HEK293 (cell line): Measurements from ENCODE around the gene HNRNPH2.

Experiments used
- CTCF ChIA-PET: fragments of 350-600 bp; formaldehyde crosslinking; extraction: SDS; loops from one replicate; lab custom pipeline; 2021; ENCODE audit warnings: antibody characterized with exemption; lab: Yijun Ruan, JAX
- POLR2A ChIA-PET: fragments of 300-600 bp; formaldehyde crosslinking; extraction: SDS; loops from one replicate; lab custom pipeline; 2020; ENCODE audit warnings: antibody characterized with exemption, inconsistent platforms; lab: Yijun Ruan, JAX
- H3K27ac ChIP-seq: fragments of 200-500 bp; sonication (Bioruptor generic); 2 replicates; pipeline ENCODE4 v1.5.1; 2014; ENCODE audit warnings: low read depth, low read length, control low read depth, inconsistent platforms; ENCODE audit errors: extremely low read depth
- H3K36me3 ChIP-seq, 2 experiments: fragments of 200-500 bp in 1 of 2; sonication (Bioruptor generic) in 1 of 2; 1 replicate in 1 of 2; 2 replicates in 1 of 2; pipeline ENCODE4 v1.5.1; 2014 to 2017; ENCODE audit warnings: inconsistent platforms in 2 of 2, low read length in 2 of 2; ENCODE audit not compliant: control insufficient read depth in 2 of 2, insufficient read depth in 1 of 2
- H3K4me1 ChIP-seq: fragments of 200-500 bp; sonication (Bioruptor generic); 2 replicates; pipeline ENCODE4 v1.5.1; 2014; ENCODE audit warnings: mild to moderate bottlenecking, low read length, inconsistent platforms; ENCODE audit not compliant: control insufficient read depth, insufficient read depth
- H3K4me3 ChIP-seq: 2 replicates; pipeline ENCODE4 v1.5.1; 2011; ENCODE audit warnings: low read depth, mild to moderate bottlenecking, control low read depth, low read length, moderate library complexity
- H3K9me3 ChIP-seq: fragments of 200-500 bp; sonication (Bioruptor generic); 2 replicates; pipeline ENCODE4 v1.5.1; 2014; ENCODE audit warnings: low read depth, low read length, inconsistent platforms; ENCODE audit not compliant: control insufficient read depth, insufficient read depth
- KLF10 ChIP-seq: fragments of 450-650 bp; IDR thresholded peaks from 2 replicates; pipeline ENCODE4 v1.5.1; 2018; ENCODE audit warnings: missing biosample characterization, mild to moderate bottlenecking, missing genetic modification characterization
- PRDM6 ChIP-seq: fragments of 450-650 bp; formaldehyde crosslinking; IDR thresholded peaks from 2 replicates; pipeline ENCODE4 v1.5.1; 2017; ENCODE audit warnings: missing biosample characterization, missing genetic modification characterization
- REST ChIP-seq: fragments of 450-650 bp; formaldehyde crosslinking; IDR thresholded peaks from 2 replicates; pipeline ENCODE4 v1.5.1; 2016; ENCODE audit warnings: missing biosample characterization, missing genetic modification characterization
- SCRT1 ChIP-seq: fragments of 450-650 bp; formaldehyde crosslinking; IDR thresholded peaks from 2 replicates; pipeline ENCODE4 v1.5.1; 2016; ENCODE audit warnings: missing biosample characterization, missing genetic modification characterization, borderline replicate concordance
- TCF7L2 ChIP-seq: IDR thresholded peaks from 2 replicates; pipeline ENCODE4 v1.6.1; 2011; ENCODE audit warnings: low read depth, mild to moderate bottlenecking, inconsistent platforms, low read length, moderate library complexity, borderline replicate concordance
- YY1 ChIP-seq: fragments of 450-650 bp; formaldehyde crosslinking; IDR thresholded peaks from 2 replicates; pipeline ENCODE4 v1.5.1; 2018; ENCODE audit warnings: missing biosample characterization, missing genetic modification characterization
- ZBTB17 ChIP-seq: fragments of 450-650 bp; formaldehyde crosslinking; IDR thresholded peaks from 2 replicates; pipeline ENCODE4 v1.5.1; 2016; ENCODE audit warnings: missing biosample characterization, missing genetic modification characterization
- ZNF114 ChIP-seq: fragments of 450-650 bp; formaldehyde crosslinking; IDR thresholded peaks from 2 replicates; pipeline ENCODE4 v1.5.0; 2017; ENCODE audit warnings: missing biosample characterization, missing genetic modification characterization
- ZNF133 ChIP-seq: fragments of 450-650 bp; formaldehyde crosslinking; IDR thresholded peaks from 2 replicates; pipeline ENCODE4 v1.5.1; 2016; ENCODE audit warnings: missing biosample characterization, missing genetic modification characterization
- ZNF335 ChIP-seq: fragments of 450-650 bp; formaldehyde crosslinking; conservative IDR thresholded peaks from 2 replicates; pipeline ENCODE4 v1.5.1; 2016; ENCODE audit warnings: missing biosample characterization, missing genetic modification characterization
- ZNF341 ChIP-seq: fragments of 450-650 bp; formaldehyde crosslinking; IDR thresholded peaks from 2 replicates; pipeline ENCODE4; 2016; ENCODE audit warnings: low read depth, missing biosample characterization, missing genetic modification characterization
- ZNF76 ChIP-seq: fragments of 450-650 bp; formaldehyde crosslinking; IDR thresholded peaks from 2 replicates; pipeline ENCODE4; 2016; ENCODE audit warnings: low read depth, missing biosample characterization, missing genetic modification characterization, borderline replicate concordance
- ZSCAN4 ChIP-seq: fragments of 450-650 bp; formaldehyde crosslinking; IDR thresholded peaks from 2 replicates; pipeline ENCODE4 v1.5.1; 2017; ENCODE audit warnings: missing biosample characterization, missing genetic modification characterization
- TF ChIP-seq, protein P1 (sequence below): fragments of 450-650 bp; formaldehyde crosslinking; IDR thresholded peaks from 2 replicates; pipeline ENCODE4 v1.5.1; 2016; ENCODE audit warnings: missing biosample characterization, missing genetic modification characterization
- TF ChIP-seq, protein P2 (sequence below): fragments of 450-650 bp; formaldehyde crosslinking; IDR thresholded peaks from 2 replicates; pipeline ENCODE4 v1.5.1; 2016; ENCODE audit warnings: missing biosample characterization, missing genetic modification characterization, low read depth

The HNRNPH2 gene

GRCh38 chrX:101408532-101408841 lies 465 bp downstream of the HNRNPH2 start:
- CTCF ChIA-PET, result no interaction called here
- H3K4me3 ChIP-seq, result peak overlapping the region; percentile 47
- 0 out of 2 replicates have a peak, but pooled peaks have one; percentile 4 for TF ChIP-seq ZSCAN4
- peak; percentile 99 for TF ChIP-seq ZNF335 (tag by site-specific recombination)
- no peak for TF ChIP-seq SCRT1
- no peak for TF ChIP-seq ZNF133 (tag by site-specific recombination)
- TF ChIP-seq REST (tag by site-specific recombination), result 0 out of 2 replicates have a peak, but pooled peaks have one; percentile 5
- no peak for TF ChIP-seq KLF10 (tag by site-specific recombination)
- 0 out of 2 replicates have a peak, but pooled peaks have one; percentile 6 for TF ChIP-seq YY1 (tag by site-specific recombination)
- no peak for TF ChIP-seq ZNF341 (tag by site-specific recombination)
- H3K9me3 ChIP-seq, result no peaks in the 10 kb centered on the region
- POLR2A ChIA-PET, result interaction anchor here (1.0 kb wide), 1 partner anchor 18 kb away, joined by 5 read pairs; the partner anchor contains the start of gene RPL36A
- peaks cover 8 to 30% of the 10 kb centered on the region in 2 experiments; a peak in 2 of 3 replicates for H3K36me3 ChIP-seq
- peak overlapping the region; percentile 78 for H3K27ac ChIP-seq
- H3K4me1 ChIP-seq, result peaks cover 6% of the 10 kb centered on the region

- Histone ChIP-seq H3K9me3 (no peaks in the 10 kb centered on the region), H3K4me3 (peak overlapping the region; percentile 47), H3K4me1 (peaks cover 6% of the 10 kb centered on the region), H3K36me3 (peaks cover 6 to 28% of the 10 kb centered on the region in 2 experiments; a peak in 2 of 3 replicates), H3K27ac (no peak overlapping the region; the same call in 1 of the 2 replicates)
- ChIA-PET POLR2A (interaction anchor here (0.7 to 1.0 kb wide), 2 partner anchors 18 to 20 kb away, joined by 3 to 5 read pairs; partner anchors contain the start of gene RPL36A), CTCF (no interaction called here)
- TF ChIP-seq, protein P1, sequence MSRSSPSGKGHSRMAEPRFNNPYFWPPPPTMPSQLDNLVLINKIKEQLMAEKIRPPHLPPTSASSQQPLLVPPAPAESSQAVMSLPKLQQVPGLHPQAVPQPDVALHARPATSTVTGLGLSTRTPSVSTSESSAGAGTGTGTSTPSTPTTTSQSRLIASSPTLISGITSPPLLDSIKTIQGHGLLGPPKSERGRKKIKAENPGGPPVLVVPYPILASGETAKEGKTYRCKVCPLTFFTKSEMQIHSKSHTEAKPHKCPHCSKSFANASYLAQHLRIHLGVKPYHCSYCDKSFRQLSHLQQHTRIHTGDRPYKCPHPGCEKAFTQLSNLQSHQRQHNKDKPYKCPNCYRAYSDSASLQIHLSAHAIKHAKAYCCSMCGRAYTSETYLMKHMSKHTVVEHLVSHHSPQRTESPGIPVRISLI (tag by site-specific recombination), result peak; percentile 78; the same call in 1 of the 2 replicates
- TF ChIP-seq ZBTB17 (tag by site-specific recombination) (peak; percentile 70), PRDM6 (tag by site-specific recombination) (peak; percentile 74), TCF7L2 (peak; percentile 67), ZNF76 (0 out of 2 replicates have a peak, but pooled peaks have one; percentile 13), ZNF114 (tag by site-specific recombination) (no peak)
- TF ChIP-seq, protein P2, sequence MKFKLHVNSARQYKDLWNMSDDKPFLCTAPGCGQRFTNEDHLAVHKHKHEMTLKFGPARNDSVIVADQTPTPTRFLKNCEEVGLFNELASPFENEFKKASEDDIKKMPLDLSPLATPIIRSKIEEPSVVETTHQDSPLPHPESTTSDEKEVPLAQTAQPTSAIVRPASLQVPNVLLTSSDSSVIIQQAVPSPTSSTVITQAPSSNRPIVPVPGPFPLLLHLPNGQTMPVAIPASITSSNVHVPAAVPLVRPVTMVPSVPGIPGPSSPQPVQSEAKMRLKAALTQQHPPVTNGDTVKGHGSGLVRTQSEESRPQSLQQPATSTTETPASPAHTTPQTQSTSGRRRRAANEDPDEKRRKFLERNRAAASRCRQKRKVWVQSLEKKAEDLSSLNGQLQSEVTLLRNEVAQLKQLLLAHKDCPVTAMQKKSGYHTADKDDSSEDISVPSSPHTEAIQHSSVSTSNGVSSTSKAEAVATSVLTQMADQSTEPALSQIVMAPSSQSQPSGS (tag by site-specific recombination), result no peak
Measured at GRCh38 chrX:101409043-101409442, 1.0 kb downstream of the HNRNPH2 start.
